ENCODE data around the gene FOLR2.
A peak's percentile ranks its signal among the peaks of the same experiment; 100 is the strongest.

FOLR2 gene

GRCh38 chr11:72217841-72218240 lies 1.2 kb downstream of the FOLR2 start:
- TF ChIP-seq CTCF (IDR thresholded peaks at IDR 0.05; ENCODE audit: low read depth, low read length, missing control alignments) = no peak
- no peak for DNase-seq (ENCODE audit: low read depth)
- H3K4me3 ChIP-seq (ENCODE audit: low read depth, low read length) = no peak overlapping the region

DNA sequence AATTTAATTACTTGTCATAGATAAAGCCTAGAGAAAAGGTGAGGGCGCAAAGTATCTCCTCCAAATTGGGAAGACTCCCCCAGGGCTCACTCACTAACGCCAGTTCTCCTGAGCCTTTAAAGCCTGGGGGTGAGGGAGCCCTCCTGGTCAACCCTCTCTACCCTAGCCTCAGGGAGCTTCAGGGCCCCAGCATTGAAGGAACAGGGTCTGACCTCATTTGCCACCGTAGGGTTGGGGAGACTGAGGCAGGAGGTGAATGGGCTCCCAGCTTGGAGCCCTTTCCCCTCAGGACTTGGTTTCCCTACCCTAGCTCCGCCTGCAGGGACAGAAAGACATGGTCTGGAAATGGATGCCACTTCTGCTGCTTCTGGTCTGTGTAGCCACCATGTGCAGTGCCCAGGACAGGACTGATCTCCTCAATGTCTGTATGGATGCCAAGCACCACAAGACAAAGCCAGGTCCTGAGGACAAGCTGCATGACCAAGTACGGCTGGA lies 1.7 kb downstream of the FOLR2 start:
- no peak overlapping the region for H3K4me3 ChIP-seq (ENCODE audit: low read depth, low read length)
- no peak for TF ChIP-seq CTCF (IDR thresholded peaks at IDR 0.05; ENCODE audit: low read depth, low read length, missing control alignments)
- DNase-seq (ENCODE audit: low read depth) = no peak

DNA sequence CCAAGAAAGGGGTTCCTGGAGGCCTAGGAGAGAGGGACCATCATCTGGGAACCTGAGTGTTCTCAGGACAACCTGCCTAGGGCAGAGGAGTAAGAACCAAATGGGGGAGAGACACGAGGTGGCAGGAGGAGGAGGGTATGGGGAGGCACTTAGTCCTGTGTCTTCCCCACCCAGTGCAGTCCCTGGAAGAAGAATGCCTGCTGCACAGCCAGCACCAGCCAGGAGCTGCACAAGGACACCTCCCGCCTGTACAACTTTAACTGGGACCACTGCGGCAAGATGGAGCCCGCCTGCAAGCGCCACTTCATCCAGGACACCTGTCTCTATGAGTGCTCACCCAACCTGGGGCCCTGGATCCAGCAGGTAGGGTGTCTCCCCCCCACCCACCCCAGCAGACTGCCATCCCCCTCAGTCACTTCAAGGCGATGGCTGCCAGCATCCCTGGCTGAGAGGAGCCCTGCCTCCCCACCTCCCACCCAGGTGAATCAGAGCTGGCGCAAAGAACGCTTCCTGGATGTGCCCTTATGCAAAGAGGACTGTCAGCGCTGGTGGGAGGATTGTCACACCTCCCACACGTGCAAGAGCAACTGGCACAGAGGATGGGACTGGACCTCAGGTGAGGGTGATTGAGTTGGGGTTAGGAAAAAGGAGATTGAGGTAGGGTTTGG lies 4.2 kb downstream of the FOLR2 start:
- H3K4me3 ChIP-seq (ENCODE audit: low read depth, low read length) = no peak overlapping the region
- no peak for TF ChIP-seq CTCF (IDR thresholded peaks at IDR 0.05; ENCODE audit: low read depth, low read length, missing control alignments)
- DNase-seq (ENCODE audit: low read depth) = no peak

DNA sequence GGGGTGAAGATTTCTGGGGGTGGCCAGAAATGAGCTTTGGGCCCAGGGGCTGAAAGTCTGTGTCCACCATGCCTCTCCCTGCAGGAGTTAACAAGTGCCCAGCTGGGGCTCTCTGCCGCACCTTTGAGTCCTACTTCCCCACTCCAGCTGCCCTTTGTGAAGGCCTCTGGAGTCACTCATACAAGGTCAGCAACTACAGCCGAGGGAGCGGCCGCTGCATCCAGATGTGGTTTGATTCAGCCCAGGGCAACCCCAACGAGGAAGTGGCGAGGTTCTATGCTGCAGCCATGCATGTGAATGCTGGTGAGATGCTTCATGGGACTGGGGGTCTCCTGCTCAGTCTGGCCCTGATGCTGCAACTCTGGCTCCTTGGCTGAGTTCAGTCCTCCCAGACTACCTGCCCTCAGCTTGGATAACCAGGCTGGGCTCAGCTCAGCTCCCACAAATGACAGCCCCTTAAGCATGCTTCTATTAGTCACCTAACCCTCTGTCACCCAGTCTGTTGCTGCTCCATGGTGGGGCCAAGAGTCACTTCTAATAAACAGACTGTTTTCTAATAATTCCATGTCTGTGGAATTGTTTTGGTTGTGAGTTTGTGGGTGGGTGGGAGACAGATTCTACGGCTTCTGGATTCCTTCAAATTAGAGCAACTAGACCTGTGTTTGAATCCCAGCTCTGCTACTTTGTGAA lies 4.9 kb downstream of the FOLR2 start:
- no peak overlapping the region for H3K4me3 ChIP-seq (ENCODE audit: low read depth, low read length)
- DNase-seq (ENCODE audit: low read depth) = no peak
- TF ChIP-seq CTCF (IDR thresholded peaks at IDR 0.05; ENCODE audit: low read depth, low read length, missing control alignments) = no peak

DNA sequence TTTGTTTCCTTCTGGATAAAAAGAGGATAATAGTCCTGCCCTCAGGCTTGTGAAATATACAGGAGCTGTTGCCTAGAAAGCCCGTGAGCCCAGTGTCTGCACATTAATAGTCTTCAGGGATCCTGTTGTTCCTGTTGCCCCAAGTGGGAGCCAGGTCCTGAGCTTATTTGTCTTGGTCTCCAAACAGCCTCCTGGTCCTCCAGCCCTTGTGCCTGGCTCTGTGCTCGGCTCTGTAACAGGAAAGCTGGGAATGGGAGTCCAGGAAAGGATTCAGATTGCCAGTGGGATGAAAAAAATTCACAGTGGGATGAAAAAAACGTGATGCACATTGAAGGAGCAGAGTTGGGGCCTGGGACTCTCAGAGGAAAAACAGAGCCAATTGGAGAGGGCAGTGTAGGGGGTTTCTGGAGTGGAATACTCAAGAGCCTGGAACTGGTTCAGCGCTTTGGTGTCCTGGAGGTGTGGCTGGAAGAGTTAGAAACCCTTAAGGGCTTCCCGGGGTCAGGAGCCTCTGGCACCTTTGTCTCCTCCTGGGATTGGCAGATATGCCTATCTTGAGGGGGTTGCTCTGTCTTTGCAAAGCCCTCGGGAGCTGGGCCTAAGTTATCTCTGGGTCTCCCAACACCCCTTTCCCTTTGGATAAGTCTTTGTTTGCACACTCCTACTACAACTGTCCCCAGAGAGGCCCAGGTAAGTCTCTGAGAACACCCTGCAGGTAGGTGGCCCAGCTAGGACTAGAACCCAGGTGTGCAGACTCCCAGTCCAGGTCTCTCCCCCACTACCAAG lies 5.7 kb downstream of the FOLR2 start:
- no peak for TF ChIP-seq CTCF (IDR thresholded peaks at IDR 0.05; ENCODE audit: low read depth, low read length, missing control alignments)
- DNase-seq (ENCODE audit: low read depth) = no peak
- peak overlapping the region; percentile 79 for H3K4me3 ChIP-seq (ENCODE audit: low read depth, low read length)

DNA sequence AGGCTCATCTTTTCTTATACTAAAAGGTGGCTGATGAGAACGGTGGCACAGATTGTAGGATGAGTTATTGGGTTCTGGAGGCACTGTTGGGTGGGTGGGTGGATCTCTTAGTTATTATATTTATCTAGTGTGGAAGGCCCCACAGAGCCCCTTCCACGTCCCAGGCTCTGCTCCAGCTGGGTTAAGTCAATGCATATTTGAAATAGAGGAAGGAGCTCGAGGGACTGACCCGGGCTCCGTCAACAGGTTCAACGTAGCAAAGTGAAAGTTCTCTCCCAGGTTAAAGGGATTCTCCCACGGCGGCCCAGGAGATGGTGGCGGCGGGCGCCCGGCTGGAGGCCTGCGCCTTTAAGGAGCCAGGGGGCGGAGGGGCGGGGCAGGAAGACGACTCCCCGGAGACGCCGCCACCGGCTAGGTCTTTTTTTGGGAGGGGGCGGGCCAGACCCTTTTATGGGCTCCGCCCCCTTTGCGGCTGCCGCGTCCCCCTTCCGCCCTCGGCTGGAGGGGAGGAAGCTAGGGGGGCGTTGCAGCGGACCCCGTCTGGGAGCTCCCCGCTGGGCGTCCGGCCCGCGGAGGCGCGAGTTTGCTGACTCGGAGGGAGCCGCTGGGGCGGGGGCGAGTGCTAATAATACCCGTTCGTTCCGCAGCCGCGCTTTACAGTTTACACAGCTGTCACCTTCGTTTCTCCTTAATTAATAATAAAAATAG lies 6.5 kb downstream of the FOLR2 start:
- DNase-seq (ENCODE audit: low read depth) = peak; percentile 85
- H3K4me3 ChIP-seq (ENCODE audit: low read depth, low read length) = peak overlapping the region; percentile 79
- TF ChIP-seq CTCF (IDR thresholded peaks at IDR 0.05; ENCODE audit: low read depth, low read length, missing control alignments) = peak; percentile 7
